K562 (cell line): ENCODE data around the gene ANK3. TPM values are rescaled to one million over a fixed set of nuclear protein-coding genes. Genes with fewer than 3 reads are reported as not detected.

ENCODE experiments used
- ARID1B ChIP-seq: fragments of 450-650 bp; IDR thresholded peaks from 2 replicates; pipeline ENCODE4 v1.6.1; 2016; ENCODE audit warnings: antibody characterized with exemption, mild to moderate bottlenecking, inconsistent platforms
- ARID2 ChIP-seq: fragments of 450-650 bp; IDR thresholded peaks from 2 replicates; pipeline ENCODE4 v1.6.1; 2017; ENCODE audit warnings: antibody characterized with exemption, mild to moderate bottlenecking
- BMI1 ChIP-seq: fragments of 150-350 bp; IDR thresholded peaks from 2 replicates; pipeline ENCODE4 v1.6.1; 2014; ENCODE audit warnings: low read length
- CAMTA2 ChIP-seq: fragments of 250-450 bp; sonication (Bioruptor Pico); conservative IDR thresholded peaks from 2 replicates; pipeline ENCODE4 v1.5.1; 2022
- DMBX1 ChIP-seq: fragments of 250-450 bp; sonication (Bioruptor Pico); IDR thresholded peaks from 2 replicates; pipeline ENCODE4 v1.8.0; 2022; ENCODE audit warnings: inconsistent platforms, mild to moderate bottlenecking, moderate library complexity, borderline replicate concordance
- E2F1 ChIP-seq: sonication (generic); formaldehyde crosslinking; IDR thresholded peaks from 2 replicates; pipeline ENCODE4 v1.8.1; 2023; ENCODE audit warnings: mild to moderate bottlenecking, missing genetic modification reagents, moderate library complexity
- E2F3 ChIP-seq: fragments of 250-450 bp; sonication (Bioruptor Pico); IDR thresholded peaks from 2 replicates; pipeline ENCODE4 v1.4.0; 2020; ENCODE audit warnings: mild to moderate bottlenecking
- FOXP1 ChIP-seq: sonication (generic); formaldehyde crosslinking; IDR thresholded peaks from 2 replicates; pipeline ENCODE4 v1.8.0; 2022; ENCODE audit warnings: mild to moderate bottlenecking, missing genetic modification reagents
- HLTF ChIP-seq: fragments of 450-650 bp; IDR thresholded peaks from 2 replicates; pipeline ENCODE4 v1.6.1; 2016
- MAZ ChIP-seq, 2 experiments: fragments of 450-650 bp in 1 of 2; sonication (generic) in 1 of 2; formaldehyde crosslinking; IDR thresholded peaks in 1 of 2; conservative IDR thresholded peaks in 1 of 2; 2 replicates each; pipeline versions ENCODE4 v1.4.0 to v1.5.0; 2020; ENCODE audit warnings: mild to moderate bottlenecking in 1 of 2, missing genetic modification reagents in 1 of 2
- MIER1 ChIP-seq: fragments of 450-650 bp; IDR thresholded peaks from 2 replicates; pipeline ENCODE4 v1.6.1; 2016; ENCODE audit warnings: antibody characterized with exemption, mild to moderate bottlenecking, low read depth
- NR2C1 ChIP-seq, 2 experiments: fragments of 450-650 bp; IDR thresholded peaks; 2 replicates each; pipeline ENCODE4 v1.6.1; 2017; ENCODE audit warnings: mild to moderate bottlenecking in 2 of 2, antibody characterized with exemption in 1 of 2, inconsistent platforms in 1 of 2, missing compliant biosample characterization in 1 of 2, missing genetic modification characterization in 1 of 2
- PCBP2 ChIP-seq: fragments of 200-400 bp; formaldehyde crosslinking; IDR thresholded peaks from 2 replicates; pipeline ENCODE4 v1.6.1; 2018; ENCODE audit warnings: low read length, low read depth, mild to moderate bottlenecking, moderate library complexity; ENCODE audit not compliant: poor library complexity, severe bottlenecking
- RB1 ChIP-seq: fragments of 450-650 bp; IDR thresholded peaks from 2 replicates; pipeline ENCODE4 v1.6.1; 2017; ENCODE audit warnings: low read depth, mild to moderate bottlenecking
- TAF7 ChIP-seq: fragments of 450-650 bp; IDR thresholded peaks from 2 replicates; pipeline ENCODE4 v1.6.1; 2016; ENCODE audit warnings: missing genetic modification characterization, missing compliant biosample characterization
- ZNF174 ChIP-seq: fragments of 250-450 bp; sonication (Bioruptor Pico); IDR thresholded peaks from 2 replicates; pipeline ENCODE4 v1.4.0; 2020; ENCODE audit warnings: mild to moderate bottlenecking
- ZNF318 ChIP-seq, 2 experiments: fragments of 450-650 bp; IDR thresholded peaks; 2 replicates each; pipeline ENCODE4 v1.6.1; 2016; ENCODE audit warnings: mild to moderate bottlenecking in 2 of 2, borderline replicate concordance in 1 of 2, low read depth in 1 of 2, moderate library complexity in 1 of 2
- ZNF431 ChIP-seq: sonication (generic); formaldehyde crosslinking; IDR thresholded peaks from 2 replicates; pipeline ENCODE4 v1.8.0; 2022; ENCODE audit warnings: mild to moderate bottlenecking, missing genetic modification reagents
- ZNF584 ChIP-seq: fragments of 200-800 bp; sonication (Bioruptor generic); IDR thresholded peaks from 2 replicates; pipeline ENCODE4 v1.6.1; 2016; ENCODE audit warnings: low read depth, mild to moderate bottlenecking, missing genetic modification characterization, missing compliant biosample characterization
- polyA plus RNA-seq, 8 experiments: library from polyadenylated mRNA; depleted of rRNA in 4 of 8; stranded (reverse) in 5 of 8; unstranded in 3 of 8; fragments of >200 nt; fragmentation: Nextera tagmentation in 2 of 8; fragmentation: Illumina TruSeq in 1 of 8; extraction: Ambion mirVana in 2 of 8; extraction: Trizol in 1 of 8; gene quantifications; 2 replicates each; pipeline versions ENCODE4 v1.2.1 to v1.2.3, GENCODE V29; 2011 to 2014; ENCODE audit warnings: inconsistent platforms in 1 of 8, missing spikeins in 1 of 8
- total RNA-seq, 7 experiments: library from RNA; depleted of rRNA in 6 of 7; stranded (reverse); fragments of >200 nt in 6 of 7; fragmentation: Illumina TruSeq in 2 of 7; extraction: Trizol in 2 of 7; gene quantifications; 2 replicates each; pipeline versions ENCODE4 v1.2.1 to v1.2.3, GENCODE V29; 2011 to 2021; ENCODE audit warnings: low replicate concordance in 1 of 7

Gene ANK3
- total and polyA plus RNA-seq, 9 of the 15 experiments (the other 6 are each of a cell fraction or from before 2014, with no cell fraction given) = 10.0 to 32.3 (median 17.9) TPM

GRCh38 chr10:60073781-60074656 lies 315.7 kb downstream of the ANK3 start (continued):
- TF ChIP-seq ZNF318 (IDR thresholded peaks at IDR 0.05; ENCODE audit: borderline replicate concordance in 1 of 2, low read depth in 1 of 2) = no peak
- no peak for TF ChIP-seq E2F3 (CRISPR knock-in tag)
- TF ChIP-seq ARID1B = peak; percentile 77
- TF ChIP-seq NR2C1 (IDR thresholded peaks at IDR 0.05) = no peak
- TF ChIP-seq NR2C1 (tag; IDR thresholded peaks at IDR 0.05) = no peak
- no peak for TF ChIP-seq HLTF
- TF ChIP-seq MIER1 = no peak
- peak; percentile 86; the same call in 1 of the 2 replicates for TF ChIP-seq ZNF584
- no peak for TF ChIP-seq TAF7
- no peak for TF ChIP-seq ARID2
- TF ChIP-seq BMI1 = no peak
- no peak for TF ChIP-seq CAMTA2 (CRISPR knock-in tag)
- TF ChIP-seq DMBX1 (CRISPR knock-in tag) = no peak
- TF ChIP-seq ZNF174 = no peak
- 0 out of 4 replicates have a peak, but pooled peaks of 1 of the 2 experiments have one; percentile 8 for TF ChIP-seq MAZ (CRISPR knock-in tag; conservative IDR thresholded peaks at IDR 0.05 in 1 of 2, IDR thresholded peaks at IDR 0.05 in 1 of 2)
- TF ChIP-seq RB1 = no peak
- TF ChIP-seq ZNF431 (CRISPR knock-in tag) = no peak
- TF ChIP-seq PCBP2 = no peak
- no peak for TF ChIP-seq FOXP1
- no peak for TF ChIP-seq E2F1 (CRISPR knock-in tag)
